Activated T-helper 17 cell treated with anti-CD3 and anti-CD28 coated beads, Interleukin-2, amount 50 U/mL, for 72 hours (primary cell): Measurements from ENCODE around the gene CUBN. TPM values are rescaled to one million over a fixed set of nuclear protein-coding genes. Genes with fewer than 3 reads are reported as not detected.

Experiments used
- ATAC-seq: fragments of 150-1000 bp; cut with Tn5 transposase; replicated peaks from 2 replicates; pipeline ENCODE4 v1.10.0; 2021; ENCODE audit warnings: mild to moderate bottlenecking, moderate library complexity
- H3K27ac Mint-ChIP-seq: one replicate; pipeline ENCODE4 v1.8.0; 2022; ENCODE audit warnings: mixed read lengths
- H3K27me3 Mint-ChIP-seq: one replicate; pipeline ENCODE4 v1.8.0; 2022; ENCODE audit warnings: mixed read lengths
- H3K36me3 Mint-ChIP-seq: one replicate; pipeline ENCODE4 v1.8.0; 2022; ENCODE audit warnings: low read depth, mild to moderate bottlenecking, mixed read lengths
- H3K4me1 Mint-ChIP-seq: one replicate; pipeline ENCODE4 v1.8.0; 2022; ENCODE audit warnings: mixed read lengths
- H3K4me3 Mint-ChIP-seq: one replicate; pipeline ENCODE4 v1.8.0; 2022; ENCODE audit warnings: mild to moderate bottlenecking, mixed read lengths
- H3K9me3 Mint-ChIP-seq: one replicate; pipeline ENCODE4 v1.8.0; 2022; ENCODE audit warnings: mixed read lengths
- total RNA-seq, 2 donors: library from RNA; stranded (reverse); gene quantifications; one replicate each; pipeline ENCODE4 v1.2.3, GENCODE V29; 2022

The CUBN gene
- total RNA-seq, 2 donors from 2014 or later, result 0.41 to 0.45 TPM

DNA sequence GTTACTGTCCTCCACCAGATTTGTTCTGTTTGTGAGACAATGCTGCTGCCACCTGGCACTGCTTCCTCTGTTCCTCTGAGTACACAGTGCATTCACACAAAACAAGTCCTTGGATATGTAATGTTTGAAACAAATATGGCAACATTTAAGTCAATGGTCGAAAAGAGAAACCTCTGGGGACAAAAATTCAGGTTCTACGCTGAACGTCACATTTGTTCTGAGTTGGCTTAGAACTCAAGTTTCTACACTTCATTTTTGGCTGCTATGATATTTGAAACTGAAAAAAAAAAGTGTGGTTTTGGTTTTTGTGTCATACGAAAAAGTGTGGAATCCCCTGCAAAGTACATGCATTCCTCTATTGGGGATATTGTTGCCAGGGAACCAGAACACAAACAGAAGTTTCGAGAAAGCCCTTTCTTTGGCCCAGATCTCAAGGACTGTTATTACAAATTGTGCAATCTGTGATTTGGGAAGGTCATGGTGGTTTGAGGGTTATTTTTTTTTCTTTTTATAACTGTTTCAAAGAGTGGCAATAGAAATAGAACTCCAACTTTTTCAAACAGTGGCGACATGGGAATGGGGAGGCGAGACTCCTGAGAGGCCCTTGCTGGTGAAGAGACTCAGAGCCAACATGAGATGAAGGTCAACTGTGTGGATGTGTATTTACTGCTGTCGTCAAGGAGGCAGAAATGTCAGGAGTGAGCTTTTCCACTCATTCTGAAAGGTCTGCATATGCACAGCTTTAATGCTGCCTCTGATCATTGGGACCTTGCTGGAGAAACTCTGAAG, 127.5 kb downstream of the CUBN start:
- Mint-ChIP-seq H3K27ac (peak overlapping the region; percentile 99), H3K4me3 (peak overlapping the region; percentile 71), H3K9me3 (peaks cover 4% of the 10 kb centered on the region), H3K4me1 (peaks cover 21% of the 10 kb centered on the region), H3K27me3 (peaks cover 6% of the 10 kb centered on the region), H3K36me3 (peaks cover 8% of the 10 kb centered on the region)
- ATAC-seq, result peak; percentile 67

- H3K36me3 Mint-ChIP-seq, result peaks cover 8% of the 10 kb centered on the region
- H3K4me1 Mint-ChIP-seq, result peaks cover 23% of the 10 kb centered on the region
- ATAC-seq, result no peak
- H3K27ac Mint-ChIP-seq, result peak overlapping the region; percentile 99
- H3K4me3 Mint-ChIP-seq, result peak overlapping the region; percentile 71
- peaks cover 6% of the 10 kb centered on the region for H3K27me3 Mint-ChIP-seq
- H3K9me3 Mint-ChIP-seq, result peaks cover 4% of the 10 kb centered on the region
These were observed 128.3 kb downstream of the CUBN start for GRCh38 chr10:17001297-17001744.

DNA sequence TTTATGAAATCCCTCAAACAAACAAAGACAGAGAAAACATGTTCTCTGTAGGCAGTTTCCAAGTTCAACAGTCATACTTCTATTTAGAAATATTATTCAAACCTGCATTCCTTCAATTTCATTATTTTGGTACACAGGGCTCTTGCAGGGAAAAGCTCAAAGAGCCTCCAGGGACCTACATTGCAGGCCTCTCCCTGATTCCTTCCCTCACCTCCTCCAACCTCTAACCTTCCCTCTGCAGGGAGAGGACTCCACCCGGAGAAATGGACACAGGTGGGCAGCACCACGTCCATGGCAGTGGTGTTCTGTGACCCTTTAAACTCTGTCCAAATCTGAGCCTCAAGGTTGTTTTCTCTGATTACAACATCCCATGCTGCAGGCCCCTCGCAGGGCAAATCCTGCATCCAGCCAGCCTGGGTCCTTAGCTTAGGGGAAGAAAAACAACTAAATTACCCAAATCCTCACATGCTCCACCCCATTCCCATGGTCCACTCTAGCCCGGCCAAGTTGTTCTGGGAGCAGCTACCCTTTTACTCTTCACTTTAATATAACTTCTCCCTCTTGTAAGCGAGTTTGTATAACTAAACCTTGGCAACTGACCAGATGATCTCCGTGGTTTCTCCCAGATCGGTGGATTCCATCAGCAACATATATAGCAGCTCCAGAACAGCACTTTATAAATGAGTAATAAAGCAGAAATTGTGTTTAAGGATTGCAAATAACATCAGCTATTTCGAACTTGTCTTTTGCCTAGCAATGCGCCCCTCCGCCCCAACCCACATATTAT, 129.8 kb downstream of the CUBN start:
- H3K27me3 Mint-ChIP-seq, result peaks cover 6% of the 10 kb centered on the region
- H3K4me3 Mint-ChIP-seq, result no peak overlapping the region
- H3K9me3 Mint-ChIP-seq, result peaks cover 4% of the 10 kb centered on the region
- H3K4me1 Mint-ChIP-seq, result peaks cover 30% of the 10 kb centered on the region
- no peak overlapping the region for H3K27ac Mint-ChIP-seq
- ATAC-seq, result no peak
- H3K36me3 Mint-ChIP-seq, result peaks cover 8% of the 10 kb centered on the region

- no peak for ATAC-seq
- Mint-ChIP-seq H3K4me3 (peak overlapping the region; percentile 15), H3K4me1 (peaks cover 10% of the 10 kb centered on the region), H3K36me3 (no peaks in the 10 kb centered on the region), H3K9me3 (no peaks in the 10 kb centered on the region), H3K27ac (peak overlapping the region; percentile 36), H3K27me3 (no peaks in the 10 kb centered on the region)
These were observed 133.1 kb downstream of the CUBN start for GRCh38 chr10:16996530-16996964.

GRCh38 chr10:16995867-16996529, 133.6 kb downstream of the CUBN start:
- ATAC-seq, result peak; percentile 31
- H3K4me1 Mint-ChIP-seq, result peaks cover 10% of the 10 kb centered on the region
- H3K9me3 Mint-ChIP-seq, result no peaks in the 10 kb centered on the region
- no peaks in the 10 kb centered on the region for H3K36me3 Mint-ChIP-seq
- H3K27ac Mint-ChIP-seq, result peak overlapping the region; percentile 36
- peak overlapping the region; percentile 15 for H3K4me3 Mint-ChIP-seq
- H3K27me3 Mint-ChIP-seq, result no peaks in the 10 kb centered on the region

DNA sequence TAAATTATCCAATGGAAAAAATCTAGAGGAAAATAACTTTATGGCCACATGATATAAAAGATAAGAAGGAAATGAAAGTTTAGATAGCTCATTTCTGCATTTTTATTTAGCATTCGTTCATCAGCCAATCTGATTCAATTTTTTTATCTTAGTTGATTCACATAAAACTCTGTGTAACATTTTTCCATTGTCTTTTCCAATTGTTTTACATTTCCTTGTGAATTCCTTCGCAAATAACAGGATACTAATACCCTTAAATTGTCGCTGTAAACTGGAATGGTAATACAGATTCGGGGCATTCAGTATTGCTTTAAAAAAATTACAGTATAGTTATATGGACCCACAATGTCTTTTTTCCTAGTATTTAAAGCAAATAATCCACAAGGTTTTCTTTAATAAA, 136.4 kb downstream of the CUBN start:
- Mint-ChIP-seq H3K36me3 (no peaks in the 10 kb centered on the region), H3K27me3 (no peaks in the 10 kb centered on the region), H3K27ac (no peak overlapping the region), H3K4me3 (no peak overlapping the region), H3K9me3 (no peaks in the 10 kb centered on the region), H3K4me1 (peaks cover 10% of the 10 kb centered on the region)
- ATAC-seq, result no peak

GRCh38 chr10:16992611-16993119, 136.9 kb downstream of the CUBN start:
- Mint-ChIP-seq H3K36me3 (no peaks in the 10 kb centered on the region), H3K4me1 (peaks cover 10% of the 10 kb centered on the region), H3K27ac (no peak overlapping the region), H3K27me3 (no peaks in the 10 kb centered on the region), H3K9me3 (no peaks in the 10 kb centered on the region), H3K4me3 (no peak overlapping the region)
- ATAC-seq, result no peak

DNA sequence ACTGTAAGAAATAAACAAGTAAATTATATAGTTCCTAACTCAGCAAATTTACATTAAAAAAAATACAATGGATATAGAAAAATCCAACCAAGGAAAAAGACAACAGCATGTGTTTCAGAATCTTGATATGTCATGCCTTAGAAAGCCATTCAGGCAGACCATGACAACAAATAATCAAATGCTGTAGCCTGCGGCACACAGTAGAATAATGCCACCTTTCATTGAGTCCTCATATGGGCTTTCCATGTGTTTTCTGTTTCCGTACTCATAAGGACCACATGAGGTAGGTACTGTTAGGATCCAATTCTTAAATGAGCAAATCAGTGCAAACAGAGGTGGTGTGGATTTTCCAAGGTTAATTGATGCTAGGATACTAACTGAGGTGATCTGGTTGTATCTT, 138.6 kb downstream of the CUBN start:
- Mint-ChIP-seq H3K4me3 (no peak overlapping the region), H3K4me1 (peaks cover 4% of the 10 kb centered on the region), H3K36me3 (no peaks in the 10 kb centered on the region), H3K27ac (no peak overlapping the region), H3K9me3 (no peaks in the 10 kb centered on the region), H3K27me3 (no peaks in the 10 kb centered on the region)
- ATAC-seq, result no peak

- H3K27ac Mint-ChIP-seq, result no peak overlapping the region
- no peak overlapping the region for H3K4me3 Mint-ChIP-seq
- no peaks in the 10 kb centered on the region for H3K27me3 Mint-ChIP-seq
These were observed 139.8 kb downstream of the CUBN start for GRCh38 chr10:16989826-16990293.

GRCh38 chr10:16988900-16989299, 140.7 kb downstream of the CUBN start:
- no peak for ATAC-seq
- Mint-ChIP-seq H3K36me3 (no peaks in the 10 kb centered on the region), H3K9me3 (no peaks in the 10 kb centered on the region), H3K4me1 (no peaks in the 10 kb centered on the region), H3K27me3 (no peaks in the 10 kb centered on the region), H3K4me3 (no peak overlapping the region), H3K27ac (no peak overlapping the region)

More at GRCh38 chr10:16989826-16990293, 139.8 kb downstream of the CUBN start:
- no peak for ATAC-seq
- no peaks in the 10 kb centered on the region for H3K4me1 Mint-ChIP-seq
- H3K9me3 Mint-ChIP-seq, result no peaks in the 10 kb centered on the region
- H3K36me3 Mint-ChIP-seq, result no peaks in the 10 kb centered on the region

DNA sequence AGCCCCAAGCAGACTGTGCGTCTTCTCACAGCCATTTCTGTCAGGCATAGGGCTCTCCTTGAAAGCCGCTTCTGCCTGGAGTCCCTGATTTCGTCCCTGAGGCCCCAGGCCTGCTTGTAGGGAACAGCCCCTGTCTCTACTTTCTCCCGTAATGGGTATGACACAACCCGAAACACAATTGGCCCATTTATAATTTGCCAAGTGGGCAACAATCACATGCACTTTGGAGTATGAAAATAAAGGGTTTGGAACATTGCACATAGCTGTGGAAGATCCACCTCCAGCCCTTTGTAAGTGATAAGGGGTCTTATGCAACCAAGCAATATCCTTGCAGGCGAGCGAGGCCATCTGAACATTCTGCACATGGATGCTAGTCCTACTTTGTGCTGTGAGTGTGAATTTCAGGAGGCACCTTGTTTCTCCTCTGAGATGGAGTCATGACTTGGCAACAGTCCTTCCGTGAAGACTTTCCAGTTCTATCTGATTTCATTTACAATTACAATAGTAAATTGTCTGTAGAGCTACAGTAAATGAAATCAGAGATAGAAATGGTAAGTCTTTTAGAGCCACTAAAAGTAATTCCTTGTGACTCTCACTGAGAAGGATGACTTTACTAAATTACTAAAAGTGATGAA, 141.5 kb downstream of the CUBN start:
- Mint-ChIP-seq H3K9me3 (no peaks in the 10 kb centered on the region), H3K27me3 (no peaks in the 10 kb centered on the region), H3K4me3 (no peak overlapping the region), H3K27ac (no peak overlapping the region), H3K4me1 (no peaks in the 10 kb centered on the region), H3K36me3 (no peaks in the 10 kb centered on the region)
- ATAC-seq, result no peak

DNA sequence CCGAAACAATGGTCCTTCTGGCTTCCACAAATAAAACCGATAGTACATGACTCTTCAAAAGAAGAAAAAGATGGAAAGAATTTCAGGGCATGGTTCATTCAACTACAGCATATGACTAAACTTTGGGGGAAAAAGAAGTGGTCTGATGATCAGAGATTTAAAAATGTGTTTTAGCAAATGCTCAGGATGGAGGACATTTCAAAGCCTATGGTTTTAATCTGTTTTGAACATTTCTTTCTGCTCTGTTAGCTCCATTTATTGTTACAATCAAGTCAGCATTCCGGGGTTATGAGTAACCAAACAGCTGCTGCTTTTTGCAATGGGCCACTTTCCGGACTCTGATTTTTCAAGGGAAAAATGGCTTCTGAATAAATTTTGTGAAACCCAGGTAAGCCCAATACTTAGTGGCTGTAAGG, 142.4 kb downstream of the CUBN start:
- Mint-ChIP-seq H3K4me1 (no peaks in the 10 kb centered on the region), H3K27ac (no peak overlapping the region), H3K27me3 (no peaks in the 10 kb centered on the region), H3K36me3 (no peaks in the 10 kb centered on the region), H3K4me3 (no peak overlapping the region), H3K9me3 (no peaks in the 10 kb centered on the region)
- no peak for ATAC-seq

DNA sequence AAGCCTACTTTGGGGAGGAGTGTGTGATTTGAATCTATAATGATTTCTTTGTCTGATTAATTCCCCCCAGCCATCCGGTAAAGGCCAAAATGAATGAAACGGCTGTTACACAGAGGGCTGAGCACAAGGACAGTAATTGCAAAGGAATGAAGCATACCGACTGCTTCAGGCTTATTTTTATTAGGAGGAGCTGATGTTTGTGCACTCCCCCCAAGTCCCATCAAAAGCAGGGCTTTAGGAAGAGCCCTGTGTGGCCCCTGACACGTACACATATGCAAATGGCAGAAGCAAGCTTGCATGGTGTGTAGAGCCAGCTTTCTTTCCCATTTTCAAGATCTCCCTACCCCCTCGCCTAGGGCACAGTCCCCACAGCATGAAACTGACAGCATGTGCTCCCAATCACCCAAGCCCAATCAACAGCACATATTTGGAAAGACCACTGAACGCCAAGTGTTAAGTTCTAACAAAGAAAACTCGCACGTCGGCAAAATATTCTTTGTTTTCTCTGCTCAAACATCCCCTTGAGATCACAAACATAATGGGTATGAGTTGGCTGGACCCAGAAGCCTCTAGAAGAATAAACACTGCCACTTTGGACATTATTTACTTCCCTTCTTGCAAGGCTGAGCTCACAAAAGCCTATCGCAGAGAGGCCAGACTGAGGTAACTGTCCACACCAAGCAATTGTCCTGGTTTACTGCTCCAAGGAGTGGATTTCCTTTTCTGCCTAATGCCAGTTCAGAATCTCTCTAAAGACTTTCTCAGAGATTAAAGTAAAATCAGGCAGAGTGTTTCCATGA, 143.0 kb downstream of the CUBN start:
- ATAC-seq, result no peak

More for the DNA sequence above, 143.0 kb downstream of the CUBN start:
- Mint-ChIP-seq H3K9me3 (no peaks in the 10 kb centered on the region), H3K4me1 (no peaks in the 10 kb centered on the region), H3K36me3 (no peaks in the 10 kb centered on the region), H3K27ac (no peak overlapping the region), H3K27me3 (no peaks in the 10 kb centered on the region), H3K4me3 (no peak overlapping the region)
